EL (cell line): ENCODE results near the gene INTS3.
"Not testable (repeated sequence)": the region's sequence is repeated elsewhere in the genome, so short reads cannot be mapped to it uniquely, and the experiment has no call there.

ENCODE experiments used
- DNase-seq: peaks from one replicate; pipeline ENCODE4 v3.0.0-alpha.2; 2016

The INTS3 gene

DNA sequence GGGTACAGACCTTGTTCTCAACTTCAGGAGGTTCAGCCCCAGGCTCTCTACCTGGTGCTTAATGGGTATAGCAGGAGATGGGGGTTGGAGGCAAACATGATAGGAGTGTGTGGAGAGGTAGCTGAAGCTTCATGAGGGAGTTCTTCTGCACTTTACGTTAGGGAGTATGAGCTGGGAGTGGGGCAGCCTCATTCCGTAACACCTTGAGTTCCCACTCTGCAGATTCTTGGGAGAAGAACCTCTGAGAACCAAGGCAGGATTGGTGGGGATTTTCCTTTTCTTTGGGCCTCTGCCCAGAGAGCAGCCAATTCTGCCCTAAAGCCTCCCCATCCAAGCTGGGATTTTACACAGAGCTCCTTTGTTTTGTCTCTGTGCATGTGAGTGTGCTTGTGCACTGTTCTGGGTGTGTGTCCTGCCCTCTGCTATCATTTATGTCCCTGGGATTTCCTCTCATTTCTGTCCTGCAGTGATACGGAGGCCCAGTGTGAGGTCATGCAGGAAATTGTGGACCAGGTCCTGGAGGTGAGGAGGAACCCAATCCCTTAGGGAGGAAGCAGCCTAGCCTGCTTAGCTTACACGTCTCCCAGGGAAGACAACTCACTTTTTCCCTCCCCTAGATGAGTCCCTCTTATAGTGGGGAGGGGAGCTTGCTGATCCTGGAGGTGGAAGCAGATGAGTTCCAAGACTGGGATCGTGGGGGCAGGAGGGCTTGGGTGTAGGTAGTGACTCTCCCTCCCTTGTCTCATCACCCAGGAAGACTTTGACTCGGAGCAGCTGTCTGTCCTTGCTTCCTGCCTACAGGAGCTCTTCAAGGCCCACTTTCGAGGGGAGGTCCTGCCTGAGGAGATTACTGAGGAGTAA lies 35.7 kb downstream of the INTS3 start:
- no peak for DNase-seq

DNA sequence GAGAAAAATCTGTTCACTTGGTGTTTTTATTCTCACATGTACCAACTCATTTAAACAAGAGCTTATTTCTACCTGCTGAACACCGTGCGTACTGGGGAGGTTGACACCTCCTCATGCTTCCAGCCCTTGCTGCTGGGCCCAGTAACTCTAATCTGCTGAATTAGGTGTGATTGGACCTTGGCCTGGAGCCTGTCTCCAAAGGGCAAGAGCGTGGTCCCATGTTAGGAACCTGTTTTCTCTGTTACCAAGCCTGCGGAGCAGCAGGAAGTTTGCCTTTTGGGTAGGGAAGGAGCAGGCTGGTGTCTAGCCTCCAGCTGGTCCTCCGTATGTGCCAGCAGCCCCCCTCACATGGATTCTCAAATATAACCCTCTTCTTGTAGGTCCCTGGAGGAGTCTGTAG lies 36.5 kb downstream of the INTS3 start:
- no peak for DNase-seq

DNA sequence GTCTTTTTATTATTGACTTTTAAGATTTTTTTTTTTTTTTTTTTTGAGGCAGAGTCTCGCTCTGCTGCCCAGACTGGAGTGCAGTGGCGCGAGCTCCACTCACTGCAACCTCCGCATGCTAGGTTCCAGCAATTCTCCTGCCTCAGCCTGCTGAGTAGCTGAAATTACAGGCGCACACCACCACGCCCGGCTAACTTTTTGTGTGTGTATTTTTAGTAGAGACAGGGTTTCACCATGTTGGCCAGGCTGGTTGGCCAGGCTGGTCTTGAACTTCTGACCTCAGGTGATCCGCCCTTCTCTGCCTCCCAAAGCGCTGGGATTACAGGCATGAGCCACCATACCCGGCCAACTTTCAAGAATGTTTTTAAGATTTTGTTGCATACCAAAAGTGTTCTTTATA lies 38.8 kb downstream of the INTS3 start:
- not testable (repeated sequence) for DNase-seq

DNA sequence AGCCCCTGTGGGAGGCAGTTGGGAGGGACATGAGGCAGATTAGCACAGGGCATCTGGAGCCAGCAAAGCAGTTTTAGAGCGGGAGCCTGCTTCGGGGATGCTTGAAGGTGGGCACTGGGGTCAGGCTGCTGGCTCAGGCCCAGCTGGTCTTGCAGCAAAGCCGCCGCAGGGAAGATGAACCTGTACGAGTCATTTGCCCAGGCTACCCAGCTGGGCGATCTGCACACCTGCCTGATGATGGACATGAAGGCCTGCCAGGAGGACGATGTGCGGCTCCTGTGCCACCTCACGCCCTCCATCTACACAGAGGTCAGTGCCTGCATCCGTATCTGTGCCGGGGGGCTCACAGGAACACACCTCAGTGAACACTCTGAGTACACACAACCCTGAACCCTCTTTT lies 39.7 kb downstream of the INTS3 start:
- DNase-seq, result no peak

DNA sequence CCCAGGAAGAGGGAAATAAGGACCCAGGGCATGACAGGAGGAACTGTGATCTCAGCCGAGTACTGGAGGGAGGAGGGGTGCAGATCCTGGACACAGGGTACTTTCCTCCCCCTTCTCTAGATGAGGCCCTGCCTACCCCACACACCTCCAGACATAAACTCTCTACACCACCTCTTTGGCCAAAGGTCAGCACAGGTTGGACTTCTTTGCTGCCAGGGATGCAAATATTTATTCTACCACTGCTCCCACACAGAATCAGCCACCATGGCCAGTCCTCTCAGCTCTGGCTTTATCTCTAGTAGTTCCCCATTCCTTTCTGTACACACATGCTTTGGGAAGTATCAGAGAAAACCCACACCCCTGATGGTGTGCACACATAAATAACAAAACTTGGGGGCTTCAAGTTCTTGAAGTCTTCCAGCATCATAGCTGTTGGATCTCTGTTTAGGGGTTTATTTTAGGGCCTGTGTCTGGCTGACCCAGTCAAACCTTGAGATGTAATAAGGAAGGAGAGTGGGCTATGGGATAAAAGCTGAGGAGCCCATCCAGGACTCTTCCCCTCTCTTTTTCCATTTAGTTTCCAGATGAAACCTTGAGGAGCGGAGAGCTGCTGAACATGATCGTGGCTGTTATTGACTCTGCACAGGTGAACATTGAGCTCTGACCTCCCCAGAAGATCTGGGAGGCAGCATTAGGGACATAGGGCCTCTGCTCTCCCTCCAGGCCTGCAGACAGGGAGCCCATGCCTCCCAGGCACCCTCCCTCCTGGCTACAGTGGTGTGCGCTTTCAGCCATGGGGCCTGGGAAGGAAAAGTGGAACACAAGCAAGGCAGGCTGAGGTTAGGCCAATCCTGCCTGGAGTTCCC lies 40.7 kb downstream of the INTS3 start:
- DNase-seq, result no peak

DNA sequence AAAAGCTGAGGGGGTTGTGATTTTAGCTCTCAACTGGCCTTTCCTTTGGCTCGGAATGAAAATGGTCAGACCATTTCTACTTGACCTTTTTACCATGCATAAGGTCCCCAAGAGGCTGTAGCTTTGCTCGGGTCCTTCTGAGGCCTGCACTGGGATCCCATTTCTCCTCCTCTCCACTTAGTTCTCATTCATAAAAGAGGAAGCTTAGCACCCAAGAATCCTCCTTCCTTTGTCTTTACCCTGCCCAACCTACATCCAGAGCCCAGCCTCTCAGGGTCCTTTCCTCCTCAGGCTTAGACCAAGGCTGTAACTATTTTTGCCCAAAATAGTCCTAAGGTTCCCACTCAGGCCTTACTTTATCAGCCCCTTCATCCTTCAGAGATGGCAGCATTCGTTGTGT lies 41.4 kb downstream of the INTS3 start:
- no peak for DNase-seq

DNA sequence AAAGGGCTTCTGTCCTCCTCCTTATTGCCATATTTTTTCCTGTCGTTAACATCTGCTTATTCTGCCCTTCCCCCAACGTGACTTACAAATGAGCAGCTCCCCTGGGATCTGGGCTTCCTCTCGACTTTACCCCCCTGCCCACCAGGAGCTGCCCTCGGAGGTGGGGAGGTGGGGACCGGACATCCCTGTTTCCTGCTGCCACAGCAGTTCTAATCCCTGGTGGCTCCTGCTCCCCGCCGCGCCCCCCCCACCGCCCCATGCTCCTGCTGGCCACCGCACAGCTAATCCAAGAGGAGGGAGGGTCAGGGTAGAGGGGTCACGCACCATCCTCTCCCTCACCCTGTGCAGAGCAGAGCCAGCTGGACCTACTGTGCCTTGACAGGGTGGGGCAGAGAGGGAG lies 42.9 kb downstream of the INTS3 start:
- no peak for DNase-seq

DNA sequence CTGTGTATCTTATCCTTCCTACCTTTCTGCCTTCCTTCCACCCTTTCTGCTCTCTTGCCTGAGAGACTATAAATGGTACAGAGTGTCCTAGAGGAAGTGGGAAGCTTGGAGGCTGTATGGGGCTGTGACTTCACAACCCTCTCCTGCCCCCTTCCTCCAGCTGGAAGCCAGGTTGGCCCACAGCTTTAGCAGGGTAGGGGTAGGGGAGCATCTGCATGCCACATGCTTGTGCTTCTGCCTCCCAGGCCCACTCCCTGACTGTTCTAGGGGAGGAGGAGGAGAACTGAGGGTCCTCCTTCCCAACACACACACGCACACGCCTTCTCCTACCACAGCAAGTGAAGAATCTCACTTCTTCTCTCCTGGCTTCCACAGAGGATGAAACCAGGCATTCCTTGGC lies 43.4 kb downstream of the INTS3 start:
- DNase-seq, result no peak

DNA sequence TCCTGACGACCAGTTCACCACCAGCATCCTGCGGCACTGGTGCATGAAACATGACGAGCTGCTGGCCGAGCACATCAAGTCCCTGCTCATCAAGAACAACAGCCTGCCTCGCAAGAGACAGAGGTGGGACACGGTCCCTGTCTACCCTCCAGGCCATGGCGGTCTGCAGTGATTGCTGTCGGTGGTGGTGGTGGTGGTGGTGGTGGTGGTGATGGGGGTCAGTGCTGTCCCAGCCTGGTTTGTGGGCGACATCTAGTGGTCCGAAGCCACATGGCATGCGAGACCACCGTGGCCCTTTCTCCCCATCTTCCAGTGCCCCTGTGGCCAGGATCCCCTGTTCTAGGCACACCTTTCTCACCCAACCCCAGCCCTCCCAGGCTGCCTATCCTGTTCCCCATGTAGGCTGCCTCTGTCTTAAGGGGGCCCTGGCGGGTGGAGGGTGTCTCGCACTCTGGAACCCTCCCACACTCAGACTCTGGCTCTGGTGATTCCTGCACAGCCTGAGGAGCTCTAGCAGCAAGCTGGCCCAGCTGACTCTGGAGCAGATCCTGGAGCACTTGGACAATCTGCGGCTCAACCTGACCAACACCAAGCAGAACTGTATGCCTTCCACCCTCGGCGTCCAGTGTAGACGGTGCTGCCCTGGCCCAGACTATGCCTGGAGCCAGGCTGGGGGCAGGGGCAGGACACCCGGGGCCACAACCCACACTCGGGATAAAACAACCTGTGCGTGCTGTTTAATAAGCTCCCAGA lies 44.2 kb downstream of the INTS3 start:
- no peak for DNase-seq

DNA sequence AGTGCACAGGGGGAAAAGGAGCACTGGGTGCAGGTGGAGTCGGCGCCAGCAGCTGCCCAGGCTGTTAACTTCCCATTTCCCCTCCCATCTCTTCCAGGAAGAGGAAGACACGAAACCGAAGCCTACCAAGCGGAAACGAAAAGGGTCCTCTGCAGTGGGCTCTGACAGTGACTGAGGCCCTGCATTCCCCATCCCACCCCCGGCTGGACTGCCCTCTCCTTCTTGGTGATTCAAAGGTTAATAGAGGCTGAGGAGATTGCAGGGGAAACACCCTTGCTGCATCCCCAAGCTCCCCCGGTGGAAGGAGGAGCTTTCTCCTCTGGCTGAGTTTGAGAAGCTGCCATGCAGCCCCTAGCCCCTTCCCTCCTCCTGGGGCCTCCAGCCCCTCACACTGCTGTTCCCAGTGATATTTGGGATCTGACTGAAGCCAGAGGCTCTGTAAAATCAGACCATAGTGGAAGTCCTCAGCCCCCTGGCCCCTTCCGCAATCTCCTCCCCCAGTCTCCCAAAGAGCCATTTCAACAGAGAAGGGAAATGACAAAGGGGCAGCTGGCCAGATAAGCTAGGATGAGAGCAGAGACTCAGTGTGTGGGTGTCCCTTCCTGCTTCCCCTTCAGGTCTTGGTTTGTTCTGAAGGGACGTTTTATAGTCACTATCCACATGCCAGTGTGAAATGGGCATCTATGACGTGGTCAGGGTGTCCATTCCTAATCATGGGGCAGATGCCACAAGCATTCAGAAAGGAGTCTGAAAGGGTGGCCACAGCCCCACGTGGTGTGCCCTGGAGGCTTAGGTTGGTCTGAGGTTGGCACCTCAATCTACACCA lies 45.5 kb downstream of the INTS3 start:
- DNase-seq, result no peak

DNA sequence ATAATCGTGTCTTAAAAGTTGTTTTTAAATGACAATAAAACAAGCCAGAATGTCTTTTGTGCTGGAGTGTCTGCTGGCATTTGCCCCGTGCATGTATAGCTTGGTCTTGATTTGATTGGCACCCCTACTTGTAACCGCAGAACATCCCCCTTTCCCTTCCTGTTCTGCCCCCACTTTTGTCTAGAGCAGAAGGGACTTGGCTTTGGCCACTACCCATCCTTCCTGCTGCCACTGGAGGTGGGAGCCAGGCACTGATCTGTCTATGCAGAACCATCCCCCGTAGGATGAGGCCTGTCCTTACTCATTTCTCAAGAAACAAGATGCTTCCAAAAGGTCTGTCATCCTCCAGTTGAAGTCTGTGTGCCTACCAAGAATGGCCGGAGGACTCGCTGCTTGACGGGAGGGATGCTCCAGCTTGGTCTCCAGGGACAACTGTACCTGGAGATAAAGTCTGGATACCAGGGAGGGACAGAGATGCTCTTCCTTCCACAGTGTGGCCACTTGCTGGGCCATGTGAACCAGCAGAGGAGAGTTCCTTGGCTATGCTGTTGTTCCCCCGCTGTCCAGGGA lies 46.3 kb downstream of the INTS3 start:
- no peak for DNase-seq

DNA sequence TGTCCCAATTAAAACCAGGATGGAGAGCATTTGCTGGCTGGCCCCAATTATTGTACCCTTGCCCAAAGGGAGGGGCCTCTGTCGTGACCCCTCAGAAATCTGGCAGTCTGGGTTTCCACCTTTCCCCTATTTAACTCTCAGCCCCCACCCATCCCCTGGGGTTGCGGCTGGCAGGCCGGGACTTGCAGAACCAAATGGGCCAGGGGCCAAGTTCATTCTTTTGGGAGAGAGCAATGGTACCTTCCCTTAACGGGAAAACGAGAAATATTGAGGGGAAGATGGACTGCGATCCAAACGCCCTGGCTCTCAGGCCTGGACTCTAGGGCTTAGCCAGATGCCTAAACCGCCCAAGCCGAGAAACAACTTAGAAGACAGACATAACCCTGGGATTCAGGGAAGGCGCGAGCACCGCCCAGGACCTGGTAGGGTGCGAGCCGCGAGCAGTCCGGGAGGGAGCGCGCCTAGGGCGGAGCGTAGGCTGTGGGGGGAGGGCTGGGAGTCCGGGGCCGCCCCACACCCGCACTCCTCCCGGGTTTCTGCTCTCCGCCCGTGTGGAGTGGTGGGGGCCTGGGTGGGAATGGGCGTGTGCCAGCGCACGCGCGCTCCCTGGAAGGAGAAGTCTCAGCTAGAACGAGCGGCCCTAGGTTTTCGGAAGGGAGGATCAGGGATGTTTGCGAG lies 47.1 kb downstream of the INTS3 start, which contains the start of gene SLC27A3:
Gene SLC27A3 (plus strand): TSS at position 628 of the 678 bp plus-strand sequence. CDS start 91 bp downstream, outside the sequence.
- peak; percentile 60 for DNase-seq

DNA sequence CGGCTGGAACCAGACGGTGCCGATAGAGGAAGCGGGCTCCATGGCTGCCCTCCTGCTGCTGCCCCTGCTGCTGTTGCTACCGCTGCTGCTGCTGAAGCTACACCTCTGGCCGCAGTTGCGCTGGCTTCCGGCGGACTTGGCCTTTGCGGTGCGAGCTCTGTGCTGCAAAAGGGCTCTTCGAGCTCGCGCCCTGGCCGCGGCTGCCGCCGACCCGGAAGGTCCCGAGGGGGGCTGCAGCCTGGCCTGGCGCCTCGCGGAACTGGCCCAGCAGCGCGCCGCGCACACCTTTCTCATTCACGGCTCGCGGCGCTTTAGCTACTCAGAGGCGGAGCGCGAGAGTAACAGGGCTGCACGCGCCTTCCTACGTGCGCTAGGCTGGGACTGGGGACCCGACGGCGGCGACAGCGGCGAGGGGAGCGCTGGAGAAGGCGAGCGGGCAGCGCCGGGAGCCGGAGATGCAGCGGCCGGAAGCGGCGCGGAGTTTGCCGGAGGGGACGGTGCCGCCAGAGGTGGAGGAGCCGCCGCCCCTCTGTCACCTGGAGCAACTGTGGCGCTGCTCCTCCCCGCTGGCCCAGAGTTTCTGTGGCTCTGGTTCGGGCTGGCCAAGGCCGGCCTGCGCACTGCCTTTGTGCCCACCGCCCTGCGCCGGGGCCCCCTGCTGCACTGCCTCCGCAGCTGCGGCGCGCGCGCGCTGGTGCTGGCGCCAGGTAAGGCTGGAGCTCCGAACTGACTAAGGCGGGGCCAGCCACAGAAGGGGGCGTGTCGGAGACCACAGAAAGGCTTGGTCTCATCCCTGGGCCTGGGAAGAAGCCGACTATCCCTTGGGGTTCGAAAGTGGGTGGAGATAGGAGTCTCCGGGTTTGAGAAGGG lies 47.8 kb downstream of the INTS3 start:
- DNase-seq, result peak; percentile 65

DNA sequence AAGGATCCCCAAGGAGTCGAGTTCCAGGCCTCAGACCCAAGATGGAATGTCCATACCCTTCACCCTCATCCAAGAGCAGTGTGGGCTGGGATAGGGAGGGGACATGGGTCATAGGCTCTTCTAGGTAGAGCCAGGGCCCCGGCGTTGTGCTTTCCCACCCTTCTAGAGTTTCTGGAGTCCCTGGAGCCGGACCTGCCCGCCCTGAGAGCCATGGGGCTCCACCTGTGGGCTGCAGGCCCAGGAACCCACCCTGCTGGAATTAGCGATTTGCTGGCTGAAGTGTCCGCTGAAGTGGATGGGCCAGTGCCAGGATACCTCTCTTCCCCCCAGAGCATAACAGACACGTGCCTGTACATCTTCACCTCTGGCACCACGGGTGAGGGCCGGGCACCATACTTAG lies 48.5 kb downstream of the INTS3 start:
- DNase-seq, result no peak

DNA sequence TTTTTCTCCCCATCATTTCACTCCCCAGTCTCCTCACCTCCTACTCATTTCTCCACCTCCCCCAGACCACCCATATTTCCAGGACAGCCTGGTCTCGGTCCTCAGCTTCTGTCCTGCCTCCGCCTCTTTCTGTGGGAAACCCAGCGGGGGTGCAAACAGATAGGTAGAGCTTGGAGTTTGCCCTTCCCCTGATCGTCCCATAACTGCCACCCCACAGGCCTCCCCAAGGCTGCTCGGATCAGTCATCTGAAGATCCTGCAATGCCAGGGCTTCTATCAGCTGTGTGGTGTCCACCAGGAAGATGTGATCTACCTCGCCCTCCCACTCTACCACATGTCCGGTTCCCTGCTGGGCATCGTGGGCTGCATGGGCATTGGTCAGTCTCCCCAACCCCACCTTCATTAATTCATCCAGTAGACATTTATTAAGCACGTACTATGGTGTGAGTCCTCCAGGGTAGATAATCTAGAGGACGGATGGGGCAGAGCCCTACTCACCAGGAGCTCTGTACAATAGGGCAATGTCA lies 49.1 kb downstream of the INTS3 start:
- no peak for DNase-seq

DNA sequence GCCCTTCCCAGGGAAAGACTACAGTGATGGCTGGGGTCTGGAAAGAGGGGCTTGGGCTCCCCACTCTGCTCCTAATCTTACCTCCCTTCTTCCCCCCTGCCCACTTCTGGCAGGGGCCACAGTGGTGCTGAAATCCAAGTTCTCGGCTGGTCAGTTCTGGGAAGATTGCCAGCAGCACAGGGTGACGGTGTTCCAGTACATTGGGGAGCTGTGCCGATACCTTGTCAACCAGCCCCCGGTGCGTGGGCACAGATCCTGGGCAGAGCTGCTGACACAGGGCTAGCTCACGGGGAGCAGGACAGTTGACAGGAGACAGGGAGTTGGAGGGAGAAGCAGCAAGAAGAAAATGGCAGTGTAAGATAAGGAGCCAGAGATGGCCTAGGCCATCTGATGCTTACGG lies 49.8 kb downstream of the INTS3 start:
- peak; percentile 15 for DNase-seq

DNA sequence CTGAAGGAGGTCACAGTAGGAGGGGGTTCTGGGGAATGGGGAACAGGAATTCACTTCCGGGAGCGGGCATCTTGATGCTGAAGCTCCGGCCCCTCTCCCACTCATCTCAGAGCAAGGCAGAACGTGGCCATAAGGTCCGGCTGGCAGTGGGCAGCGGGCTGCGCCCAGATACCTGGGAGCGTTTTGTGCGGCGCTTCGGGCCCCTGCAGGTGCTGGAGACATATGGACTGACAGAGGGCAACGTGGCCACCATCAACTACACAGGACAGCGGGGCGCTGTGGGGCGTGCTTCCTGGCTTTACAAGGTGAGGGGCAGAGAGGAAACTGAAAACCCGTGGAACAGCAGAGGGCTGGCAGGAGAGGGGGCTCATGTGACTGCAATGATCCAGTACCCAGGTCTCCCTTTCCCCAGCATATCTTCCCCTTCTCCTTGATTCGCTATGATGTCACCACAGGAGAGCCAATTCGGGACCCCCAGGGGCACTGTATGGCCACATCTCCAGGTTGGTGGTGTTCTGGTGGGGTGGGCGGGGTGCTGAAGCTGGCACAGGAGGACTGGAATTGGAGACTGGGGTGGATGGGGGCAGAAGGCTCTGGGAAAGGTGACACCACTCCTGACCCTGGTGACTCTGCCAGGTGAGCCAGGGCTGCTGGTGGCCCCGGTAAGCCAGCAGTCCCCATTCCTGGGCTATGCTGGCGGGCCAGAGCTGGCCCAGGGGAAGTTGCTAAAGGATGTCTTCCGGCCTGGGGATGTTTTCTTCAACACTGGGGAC lies 50.4 kb downstream of the INTS3 start:
- DNase-seq, result no peak

DNA sequence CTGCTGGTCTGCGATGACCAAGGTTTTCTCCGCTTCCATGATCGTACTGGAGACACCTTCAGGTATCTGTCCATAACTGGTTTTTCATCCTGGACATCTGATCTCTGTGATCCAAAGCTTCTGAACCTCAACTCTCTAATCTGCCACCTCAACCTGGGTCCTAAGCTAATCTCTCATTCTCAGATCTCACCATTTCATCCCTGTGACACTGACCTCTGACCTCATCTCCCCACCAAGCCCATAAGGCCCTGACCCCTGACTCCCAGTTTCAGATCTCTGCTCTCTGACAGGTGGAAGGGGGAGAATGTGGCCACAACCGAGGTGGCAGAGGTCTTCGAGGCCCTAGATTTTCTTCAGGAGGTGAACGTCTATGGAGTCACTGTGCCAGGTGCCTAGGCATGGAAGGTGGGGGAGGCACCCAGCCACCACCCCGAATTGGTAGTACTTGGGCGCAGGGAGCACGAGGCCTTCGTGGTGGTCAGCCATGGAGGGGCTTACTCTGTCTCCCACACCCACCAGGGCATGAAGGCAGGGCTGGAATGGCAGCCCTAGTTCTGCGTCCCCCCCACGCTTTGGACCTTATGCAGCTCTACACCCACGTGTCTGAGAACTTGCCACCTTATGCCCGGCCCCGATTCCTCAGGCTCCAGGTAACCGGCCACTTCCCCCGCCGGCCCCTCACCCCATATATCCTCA lies 51.1 kb downstream of the INTS3 start:
- DNase-seq, result no peak
